ENCODE results near the gene TUSC1.

GRCh38 chr9:25700430-25700829 is 22.2 kb upstream of the TUSC1 start:
- no peak for TF ChIP-seq CTCF (IDR thresholded peaks at IDR 0.05; ENCODE audit: poor library complexity, severe bottlenecking)
- TF ChIP-seq EP300 (conservative IDR thresholded peaks at IDR 0.05; ENCODE audit: poor library complexity, severe bottlenecking), result no peak
- TF ChIP-seq REST (IDR thresholded peaks at IDR 0.05; ENCODE audit: borderline replicate concordance), result no peak
- TF ChIP-seq RAD21 (conservative IDR thresholded peaks at IDR 0.05), result no peak
- no peak for TF ChIP-seq EZH2 (IDR thresholded peaks at IDR 0.05; ENCODE audit: borderline replicate concordance, insufficient read depth, low read length, poor library complexity, severe bottlenecking)
- TF ChIP-seq POLR2AphosphoS5 (IDR thresholded peaks at IDR 0.05), result no peak
- no peak for TF ChIP-seq SMC3 (conservative IDR thresholded peaks at IDR 0.05; ENCODE audit: poor library complexity)

All from neural cell (in vitro differentiated cells).